GM18498 (cell line): ENCODE measurements around the gene KCTD2.

ENCODE experiments used
- ATAC-seq: cut with Tn5 transposase; IDR thresholded peaks from one replicate; pipeline ENCODE4 v1.9.1; 2021; ENCODE audit warnings: mild to moderate bottlenecking, moderate library complexity; ENCODE audit not compliant: unreplicated experiment

Gene KCTD2

DNA sequence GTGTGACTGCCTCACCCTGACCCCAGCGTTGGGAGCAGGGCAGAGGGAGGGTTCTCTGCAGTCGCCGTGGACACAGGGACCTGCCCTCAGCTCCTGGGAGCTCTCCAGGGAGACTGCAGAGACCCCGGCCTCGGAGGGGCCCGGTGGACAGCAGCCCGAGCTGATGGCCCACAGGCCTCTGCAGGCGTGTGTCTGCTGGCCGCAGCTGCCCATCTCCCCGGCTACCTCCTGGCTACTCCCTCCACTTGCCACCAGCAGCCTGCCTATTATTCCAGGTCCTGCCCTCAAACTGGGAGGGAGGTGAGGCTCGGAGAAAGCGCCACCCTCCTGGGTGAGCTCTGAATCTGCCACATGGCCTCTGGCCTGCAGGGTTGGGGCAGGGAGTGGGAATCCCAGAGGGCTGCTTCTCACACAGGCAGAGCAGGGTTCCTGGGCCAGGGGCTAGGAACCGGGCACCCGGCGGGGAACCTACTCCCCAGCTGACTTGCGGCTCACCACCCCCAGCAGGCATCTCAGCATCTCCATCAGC lies 47.9 kb downstream of the KCTD2 start:
- ATAC-seq: no peak

DNA sequence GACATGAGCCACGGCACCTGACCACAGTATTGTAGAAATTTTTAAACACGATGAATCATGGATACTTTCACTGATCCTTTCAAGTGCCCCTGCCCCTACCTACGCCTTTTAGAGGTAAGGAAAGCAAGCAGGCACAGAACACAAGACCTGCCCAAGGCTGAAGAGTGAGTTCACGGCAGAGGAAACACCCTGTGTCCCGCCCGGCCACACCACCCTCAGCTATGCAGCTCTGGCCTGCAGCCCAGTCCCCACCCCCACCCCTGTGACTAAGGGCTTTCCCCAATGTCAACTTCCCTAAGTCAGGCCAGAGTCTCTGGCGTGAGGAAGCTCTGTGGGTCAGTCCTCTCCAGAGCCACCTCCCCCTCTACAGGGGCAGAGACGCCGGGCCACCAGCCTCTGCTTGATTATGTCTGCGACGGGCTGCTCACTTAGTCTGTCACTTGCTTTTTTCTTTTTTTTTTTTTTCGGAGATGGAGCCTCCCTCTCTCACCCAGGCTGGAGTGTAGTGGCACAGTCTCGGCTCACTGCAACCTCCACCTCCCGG lies 49.1 kb downstream of the KCTD2 start:
- ATAC-seq: no peak

DNA sequence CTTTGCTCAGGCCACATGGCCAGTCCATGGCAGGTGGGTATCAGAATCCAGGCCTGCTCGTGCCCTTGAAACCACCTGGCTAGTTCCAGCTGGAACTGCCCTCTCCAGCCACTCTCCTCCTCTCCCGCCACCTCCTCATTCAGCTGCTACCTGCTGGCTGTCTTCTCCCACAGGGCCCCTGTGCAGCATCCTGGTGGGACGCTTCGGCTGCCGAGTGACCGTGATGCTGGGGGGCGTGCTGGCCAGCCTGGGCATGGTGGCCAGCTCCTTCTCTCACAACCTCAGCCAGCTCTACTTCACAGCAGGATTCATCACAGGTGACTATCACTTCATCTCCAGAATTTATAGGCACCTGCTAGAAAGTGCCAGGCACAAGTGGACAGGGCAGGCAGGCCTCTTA lies 50.8 kb downstream of the KCTD2 start:
- ATAC-seq: no peak

- ATAC-seq: no peak
Observed at GRCh38 chr17:75098861-75099260, 51.8 kb downstream of the KCTD2 start.

DNA sequence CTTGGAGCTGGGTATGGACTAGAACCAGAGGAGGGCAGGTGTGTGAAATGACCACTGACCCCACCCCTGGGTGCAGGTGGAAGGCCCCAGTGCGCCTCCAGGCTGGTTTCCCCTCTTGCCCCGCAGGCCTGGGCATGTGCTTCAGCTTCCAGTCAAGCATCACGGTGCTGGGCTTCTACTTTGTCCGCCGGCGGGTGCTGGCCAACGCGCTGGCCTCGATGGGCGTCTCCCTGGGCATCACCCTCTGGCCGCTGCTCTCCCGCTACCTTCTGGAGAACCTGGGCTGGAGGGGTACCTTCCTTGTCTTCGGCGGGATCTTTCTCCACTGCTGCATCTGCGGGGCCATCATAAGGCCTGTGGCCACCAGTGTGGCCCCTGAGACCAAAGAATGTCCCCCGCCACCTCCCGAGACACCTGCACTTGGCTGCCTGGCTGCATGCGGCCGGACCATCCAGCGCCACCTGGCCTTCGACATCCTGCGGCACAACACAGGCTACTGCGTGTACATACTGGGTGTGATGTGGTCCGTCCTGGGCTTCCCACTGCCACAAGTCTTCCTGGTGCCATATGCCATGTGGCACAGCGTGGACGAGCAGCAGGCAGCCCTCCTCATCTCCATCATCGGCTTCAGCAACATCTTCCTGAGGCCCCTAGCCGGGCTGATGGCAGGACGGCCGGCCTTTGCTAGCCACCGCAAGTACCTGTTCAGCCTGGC lies 53.0 kb downstream of the KCTD2 start:
- ATAC-seq: no peak

GRCh38 chr17:75102385-75102821 lies 55.4 kb downstream of the KCTD2 start:
- ATAC-seq: no peak

GRCh38 chr17:75103601-75104554 lies 56.9 kb downstream of the KCTD2 start:
- no peak for ATAC-seq

- ATAC-seq: no peak
Observed at GRCh38 chr17:75105126-75106080, 58.4 kb downstream of the KCTD2 start.

GRCh38 chr17:75108193-75108592 lies 61.2 kb downstream of the KCTD2 start:
- ATAC-seq: no peak

GRCh38 chr17:75109046-75109406 lies 62.0 kb downstream of the KCTD2 start:
- no peak for ATAC-seq

- ATAC-seq: peak; percentile 68
Observed at GRCh38 chr17:75109407-75110233, 62.6 kb downstream of the KCTD2 start, which contains the start of gene ARMC7. Gene ARMC7, plus strand, starts transcription at chr17:75109969. Its CDS starts 320 bp downstream, at chr17:75110289.

DNA sequence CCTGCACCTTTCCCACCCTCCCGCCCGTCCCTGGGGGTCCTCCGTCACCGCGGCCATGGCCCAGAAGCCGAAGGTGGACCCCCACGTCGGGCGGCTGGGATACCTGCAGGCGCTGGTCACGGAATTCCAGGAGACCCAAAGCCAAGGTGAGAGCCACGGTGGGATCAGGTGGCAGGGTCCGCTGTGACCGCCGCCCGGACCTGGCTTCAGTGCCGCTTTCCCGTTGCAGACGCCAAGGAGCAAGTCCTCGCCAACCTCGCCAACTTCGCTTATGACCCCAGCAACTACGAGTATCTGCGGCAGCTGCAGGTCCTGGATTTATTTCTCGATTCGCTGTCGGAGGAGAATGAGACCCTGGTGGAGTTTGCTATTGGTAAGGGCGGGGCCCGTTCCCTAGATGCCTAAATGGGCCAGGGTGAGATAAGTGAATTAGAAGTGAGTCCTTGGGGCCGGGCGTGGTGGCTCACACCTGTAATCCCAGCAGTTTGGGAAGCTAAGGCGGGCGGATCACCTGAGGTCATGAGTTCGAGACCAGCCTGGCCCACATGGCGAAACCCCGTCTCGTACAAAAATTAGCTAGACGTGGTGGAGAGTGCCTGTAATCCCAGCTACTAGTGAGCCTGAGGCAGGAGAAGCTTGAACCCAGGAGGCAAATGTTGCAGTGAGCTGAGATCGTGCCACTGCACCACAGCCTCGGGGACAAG lies 63.4 kb downstream of the KCTD2 start:
- ATAC-seq: no peak

GRCh38 chr17:75111777-75112335 lies 64.8 kb downstream of the KCTD2 start:
- no peak for ATAC-seq

DNA sequence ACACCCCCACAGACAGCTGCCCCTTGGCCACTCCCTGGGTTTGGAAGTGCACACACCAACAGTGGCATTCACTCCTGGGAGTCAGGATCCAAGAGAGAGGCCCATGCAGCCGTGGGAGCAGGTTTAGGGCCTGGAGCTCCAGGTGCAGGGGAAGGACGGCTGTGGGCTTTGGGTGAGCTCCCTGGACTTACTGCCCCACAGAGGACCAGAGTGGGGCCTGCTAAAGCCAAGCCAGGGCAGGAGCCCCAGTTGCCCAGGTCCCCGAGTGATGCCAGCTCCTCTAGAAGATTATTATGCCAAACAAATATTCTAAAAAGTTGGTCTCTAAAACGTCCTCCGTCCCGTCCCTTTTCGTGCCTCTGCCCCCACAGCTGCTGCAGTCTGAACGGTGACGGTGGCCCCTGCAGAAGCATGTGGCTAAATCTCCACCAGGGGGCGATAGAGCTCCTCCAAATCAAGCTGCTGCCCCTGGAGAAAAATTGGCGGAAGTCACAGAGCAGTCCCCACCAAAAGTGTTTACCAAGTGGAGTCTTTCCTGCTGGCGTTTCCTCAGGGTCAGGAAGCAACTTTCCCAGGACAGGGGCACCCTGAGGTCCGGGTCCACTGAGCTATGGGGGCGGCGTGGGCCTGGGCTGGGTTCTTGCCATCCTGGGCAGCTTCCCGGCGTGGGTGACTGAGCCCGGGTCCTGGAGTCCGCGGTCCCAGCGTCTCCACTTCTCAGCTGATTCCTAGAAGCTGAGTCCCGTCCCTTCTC lies 67.0 kb downstream of the KCTD2 start:
- ATAC-seq: peak; percentile 55

GRCh38 chr17:75114552-75115314 lies 67.7 kb downstream of the KCTD2 start:
- no peak for ATAC-seq
